H1 (cell line): ENCODE measurements around the gene AZGP1. TPM values are rescaled to one million over a fixed set of nuclear protein-coding genes. Genes with fewer than 3 reads are reported as not detected.

Source experiments
- CTCF ChIP-seq, 3 experiments: IDR thresholded peaks; 1 replicate in 2 of 3; 2 replicates in 1 of 3; pipeline versions ENCODE4 v1.5.1 to v1.6.1; 2011; ENCODE audit warnings: low read length in 3 of 3, mild to moderate bottlenecking in 3 of 3, inconsistent platforms in 2 of 3, low read depth in 1 of 3, moderate library complexity in 1 of 3; ENCODE audit not compliant: insufficient read depth in 1 of 3; ENCODE audit errors: control extremely low read depth in 1 of 3
- polyA plus RNA-seq, 7 experiments: library from polyadenylated mRNA; depleted of rRNA in 3 of 7; stranded (reverse) in 5 of 7; unstranded in 2 of 7; fragments of >200 nt in 5 of 7; fragments of 200-250 nt in 2 of 7; gene quantifications; 1 replicate in 5 of 7; 2 replicates in 1 of 7; 4 replicates in 1 of 7; pipeline versions ENCODE4 v1.2.1 to v1.2.3, GENCODE V29; 2011 to 2013; ENCODE audit warnings: missing spikeins in 2 of 7, mixed read lengths in 2 of 7
- total RNA-seq: library from RNA; stranded (reverse); fragmentation: NEBNext Ultra II Directional; extraction: Animal tissue kit (Norgen Biotek cat#: 25700); gene quantifications from 2 replicates; pipeline ENCODE4 v1.2.1, GENCODE V29; 2021

AZGP1 gene
- total and polyA plus RNA-seq, 2 of the 8 experiments (the other 6 are each of a cell fraction or from before 2014, with no cell fraction given), result 0.52 to 0.68 TPM

GRCh38 chr7:99923200-99923599 is 52.6 kb downstream of the AZGP1 start (continued):
- no peak for TF ChIP-seq CTCF (IDR thresholded peaks at IDR 0.05; ENCODE audit: control extremely low read depth in 1 of 3, insufficient read depth in 1 of 3, low read depth in 1 of 3, low read length in 3 of 3)
